H9 (cell line): ENCODE data around the gene ARID1A. TPM values are rescaled to one million over a fixed set of nuclear protein-coding genes. Genes with fewer than 3 reads are reported as not detected.

Experiments used
- DNase-seq: peaks from one replicate; pipeline ENCODE4 v3.0.0-alpha.2; 2017
- H2AFZ ChIP-seq: one replicate; pipeline ENCODE4 v1.6.1; 2013; ENCODE audit warnings: mild to moderate bottlenecking, low read length, control low read depth, moderate library complexity
- H2AK5ac ChIP-seq: 2 replicates; pipeline ENCODE4 v1.6.1; 2013; ENCODE audit warnings: low read length, control low read depth, mixed read lengths; ENCODE audit not compliant: insufficient read length
- H2BK120ac ChIP-seq: one replicate; pipeline ENCODE4 v1.6.1; 2013; ENCODE audit warnings: low read depth, mild to moderate bottlenecking, low read length, control low read depth, inconsistent platforms; ENCODE audit not compliant: poor library complexity, severe bottlenecking
- H2BK12ac ChIP-seq: 2 replicates; pipeline ENCODE4 v1.6.1; 2013; ENCODE audit warnings: low read length, control low read depth, mixed read lengths, low read depth; ENCODE audit not compliant: insufficient read length
- H2BK15ac ChIP-seq: 2 replicates; pipeline ENCODE4 v1.6.1; 2013; ENCODE audit warnings: low read depth, low read length, control low read depth
- H2BK20ac ChIP-seq: one replicate; pipeline ENCODE4 v1.6.1; 2013; ENCODE audit warnings: low read depth, mild to moderate bottlenecking, low read length, control low read depth, inconsistent platforms; ENCODE audit not compliant: poor library complexity, severe bottlenecking
- H2BK5ac ChIP-seq: 2 replicates; pipeline ENCODE4 v1.6.1; 2013; ENCODE audit warnings: low read length, control low read depth, mixed read lengths; ENCODE audit not compliant: insufficient read length
- H3K14ac ChIP-seq: 2 replicates; pipeline ENCODE4 v1.6.1; 2013; ENCODE audit warnings: low read length, control low read depth; ENCODE audit not compliant: insufficient read depth
- H3K18ac ChIP-seq: 2 replicates; pipeline ENCODE4 v1.6.1; 2013; ENCODE audit warnings: low read depth, mild to moderate bottlenecking, mixed read lengths, low read length, control low read depth; ENCODE audit not compliant: insufficient read length
- H3K23ac ChIP-seq: 2 replicates; pipeline ENCODE4 v1.6.1; 2013; ENCODE audit warnings: low read length, control low read depth, mixed read lengths, low read depth; ENCODE audit not compliant: insufficient read length
- H3K23me2 ChIP-seq: 2 replicates; pipeline ENCODE4 v1.6.1; 2013; ENCODE audit warnings: low read depth, mild to moderate bottlenecking, mixed read lengths, low read length, control low read depth; ENCODE audit not compliant: insufficient read length, poor library complexity, severe bottlenecking
- H3K27ac ChIP-seq: 2 replicates; pipeline ENCODE4 v1.5.1; 2013; ENCODE audit warnings: low read length, control low read depth, mixed read lengths, low read depth; ENCODE audit not compliant: insufficient read length
- H3K27me3 ChIP-seq: 2 replicates; pipeline ENCODE4 v1.6.1; 2013; ENCODE audit warnings: low read length, control low read depth, inconsistent platforms; ENCODE audit not compliant: insufficient read depth
- H3K4ac ChIP-seq: 2 replicates; pipeline ENCODE4 v1.6.1; 2013; ENCODE audit warnings: low read depth, mild to moderate bottlenecking, control low read depth, inconsistent platforms, low read length, moderate library complexity
- H3K4me1 ChIP-seq: 2 replicates; pipeline ENCODE4 v1.6.1; 2013; ENCODE audit warnings: low read length, control low read depth, inconsistent platforms; ENCODE audit not compliant: insufficient read depth
- H3K4me2 ChIP-seq: 2 replicates; pipeline ENCODE4 v1.6.1; 2013; ENCODE audit warnings: low read length, control low read depth, mixed read lengths; ENCODE audit not compliant: insufficient read length, insufficient read depth
- H3K56ac ChIP-seq: 2 replicates; pipeline ENCODE4 v1.6.1; 2013; ENCODE audit warnings: low read depth, mild to moderate bottlenecking, mixed read lengths, low read length, control low read depth; ENCODE audit not compliant: insufficient read length
- H3K79me1 ChIP-seq: 2 replicates; pipeline ENCODE4 v1.6.1; 2013; ENCODE audit warnings: low read depth, mild to moderate bottlenecking, moderate library complexity, low read length, control low read depth, inconsistent platforms; ENCODE audit not compliant: insufficient read depth, poor library complexity, severe bottlenecking
- H3K79me2 ChIP-seq: 2 replicates; pipeline ENCODE4 v1.6.1; 2013; ENCODE audit warnings: low read length, control low read depth, inconsistent platforms; ENCODE audit not compliant: insufficient read depth
- H3K9ac ChIP-seq: 2 replicates; pipeline ENCODE4 v1.6.1; 2013; ENCODE audit warnings: low read length, control low read depth, mixed read lengths; ENCODE audit not compliant: insufficient read length; ENCODE audit errors: extremely low read depth
- H3K9me3 ChIP-seq: one replicate; pipeline ENCODE4 v1.6.1; 2013; ENCODE audit warnings: low read depth, low read length, inconsistent platforms; ENCODE audit not compliant: control insufficient read depth
- H3T11ph ChIP-seq: one replicate; pipeline ENCODE4 v1.6.1; 2013; ENCODE audit warnings: mild to moderate bottlenecking, low read length, control low read depth, inconsistent platforms
- H4K20me1 ChIP-seq: one replicate; pipeline ENCODE4 v1.6.1; 2013; ENCODE audit not compliant: control insufficient read depth, insufficient read length, insufficient read depth
- H4K5ac ChIP-seq: 2 replicates; pipeline ENCODE4 v1.6.1; 2013; ENCODE audit warnings: low read depth, mild to moderate bottlenecking, mixed read lengths, low read length, control low read depth; ENCODE audit not compliant: insufficient read length
- H4K8ac ChIP-seq: replicated peaks from 2 replicates; pipeline ENCODE4 v1.6.1; 2013; ENCODE audit warnings: low read length, control low read depth, mixed read lengths, low read depth; ENCODE audit not compliant: insufficient read length
- H4K91ac ChIP-seq: 2 replicates; pipeline ENCODE4 v1.6.1; 2013; ENCODE audit warnings: low read depth, mild to moderate bottlenecking, moderate library complexity, mixed read lengths, low read length, control low read depth; ENCODE audit not compliant: insufficient read length
- H3K27ac Mint-ChIP-seq, 3 experiments: 2 replicates in 2 of 3; 3 replicates in 1 of 3; pipeline ENCODE4 v1.8.0; 2020 to 2021; ENCODE audit warnings: mixed read lengths in 3 of 3, mild to moderate bottlenecking in 1 of 3, moderate library complexity in 1 of 3
- H3K27me3 Mint-ChIP-seq: 2 replicates; pipeline ENCODE4 v1.8.0; 2021; ENCODE audit warnings: low read depth, mild to moderate bottlenecking, moderate library complexity, mixed read lengths
- H3K36me3 Mint-ChIP-seq, 3 experiments: 2 replicates in 2 of 3; 3 replicates in 1 of 3; pipeline ENCODE4 v1.8.0; 2020 to 2021; ENCODE audit warnings: low read depth in 3 of 3, mixed read lengths in 3 of 3; ENCODE audit not compliant: insufficient read depth in 1 of 3
- H3K4me1 Mint-ChIP-seq, 2 experiments: 2 replicates each; pipeline ENCODE4 v1.8.0; 2020; ENCODE audit warnings: mixed read lengths in 2 of 2
- H3K4me3 Mint-ChIP-seq, 2 experiments: 2 replicates in 1 of 2; 3 replicates in 1 of 2; pipeline ENCODE4 v1.8.0; 2020 to 2021; ENCODE audit warnings: mild to moderate bottlenecking in 2 of 2, mixed read lengths in 2 of 2, moderate library complexity in 1 of 2
- H3K9me3 Mint-ChIP-seq, 2 experiments: 2 replicates in 1 of 2; 3 replicates in 1 of 2; pipeline ENCODE4 v1.8.0; 2020; ENCODE audit warnings: mild to moderate bottlenecking in 2 of 2, mixed read lengths in 2 of 2, moderate library complexity in 1 of 2
- CTCF ChIP-seq: fragments of 200-600 bp; sonication (generic); conservative IDR thresholded peaks from 3 replicates; pipeline ENCODE4 v1.8.0; 2021; ENCODE audit warnings: antibody characterized with exemption, mild to moderate bottlenecking
- WGBS: extraction: QIAGEN DNeasy Blood & Tissue Kit; methylation state at CpG from one replicate; pipeline ENCODE4 v1.1.7; 2013; ENCODE audit warnings: missing lambda C conversion rate, low lambda C conversion rate, mixed read lengths; ENCODE audit not compliant: insufficient read length; ENCODE audit errors: extremely low coverage; 5-methylcytosine and 5-hydroxymethylcytosine counted together
- total RNA-seq: library from RNA; stranded (reverse); gene quantifications from 2 replicates; pipeline ENCODE4 v1.2.1, GENCODE V29; 2021

The ARID1A gene
- total RNA-seq, 1 experiment from 2014 or later, result 147 TPM

GRCh38 chr1:26822737-26823395 is 127.1 kb downstream of the ARID1A start:
- no peak overlapping the region for H3K4me3 Mint-ChIP-seq
- WGBS, result no CpG with 5 or more reads among the region's 4 CpGs

More at GRCh38 chr1:26822737-26823395, 127.1 kb downstream of the ARID1A start:
- H4K5ac ChIP-seq, result no peak overlapping the region
- H3K4me1 Mint-ChIP-seq, result peaks cover 16 to 21% of the 10 kb centered on the region in 2 experiments
- peaks cover 7% of the 10 kb centered on the region for H3K23me2 ChIP-seq
- no peak overlapping the region for H3K14ac ChIP-seq
- H4K8ac ChIP-seq, result no peak overlapping the region
- no peak overlapping the region for H3K27ac ChIP-seq
- no peak overlapping the region for H3K18ac ChIP-seq
- H3K27ac Mint-ChIP-seq, result no peak overlapping the region
- H2BK15ac ChIP-seq, result no peak overlapping the region
- peaks cover 0 to 6% (median 3%) of the 10 kb centered on the region in 3 experiments; a peak in 5 of 7 replicates for H3K36me3 Mint-ChIP-seq
- no peak overlapping the region for H3K4me2 ChIP-seq
- H2AFZ ChIP-seq, result no peak overlapping the region
- H3K27me3 Mint-ChIP-seq, result peaks cover 6% of the 10 kb centered on the region
- H2AK5ac ChIP-seq, result no peak overlapping the region
- no peaks in the 10 kb centered on the region for H3K27me3 ChIP-seq
- no peak overlapping the region for H3T11ph ChIP-seq
- H4K20me1 ChIP-seq, result no peaks in the 10 kb centered on the region
- H3K79me2 ChIP-seq, result no peaks in the 10 kb centered on the region
- peaks cover 4 to 9% of the 10 kb centered on the region in 2 experiments; a peak in 4 of 5 replicates for H3K9me3 Mint-ChIP-seq
- no peak overlapping the region for H4K91ac ChIP-seq
- H2BK120ac ChIP-seq, result no peak overlapping the region
- no peak overlapping the region for H2BK20ac ChIP-seq
- H3K79me1 ChIP-seq, result no peaks in the 10 kb centered on the region
- no peaks in the 10 kb centered on the region for H3K9me3 ChIP-seq
- no peak overlapping the region for H3K56ac ChIP-seq
- H3K9ac ChIP-seq, result no peak overlapping the region
- TF ChIP-seq CTCF, result no peak; the same call in 2 of the 3 replicates
- no peak overlapping the region for H3K4ac ChIP-seq
- H3K23ac ChIP-seq, result no peak overlapping the region
- H2BK5ac ChIP-seq, result no peak overlapping the region
- no peak for DNase-seq
- no peak overlapping the region for H2BK12ac ChIP-seq
- no peaks in the 10 kb centered on the region for H3K4me1 ChIP-seq
